HUDEP-2 (cell line): ENCODE data around the gene QDPR.

Source experiments
- DNase-seq, 76 experiments: peaks; one replicate each; lab custom pipeline; 2025; ENCODE audit not compliant: unreplicated experiment in 76 of 76; lab: John Stamatoyannopoulos, UW

The QDPR gene

DNA sequence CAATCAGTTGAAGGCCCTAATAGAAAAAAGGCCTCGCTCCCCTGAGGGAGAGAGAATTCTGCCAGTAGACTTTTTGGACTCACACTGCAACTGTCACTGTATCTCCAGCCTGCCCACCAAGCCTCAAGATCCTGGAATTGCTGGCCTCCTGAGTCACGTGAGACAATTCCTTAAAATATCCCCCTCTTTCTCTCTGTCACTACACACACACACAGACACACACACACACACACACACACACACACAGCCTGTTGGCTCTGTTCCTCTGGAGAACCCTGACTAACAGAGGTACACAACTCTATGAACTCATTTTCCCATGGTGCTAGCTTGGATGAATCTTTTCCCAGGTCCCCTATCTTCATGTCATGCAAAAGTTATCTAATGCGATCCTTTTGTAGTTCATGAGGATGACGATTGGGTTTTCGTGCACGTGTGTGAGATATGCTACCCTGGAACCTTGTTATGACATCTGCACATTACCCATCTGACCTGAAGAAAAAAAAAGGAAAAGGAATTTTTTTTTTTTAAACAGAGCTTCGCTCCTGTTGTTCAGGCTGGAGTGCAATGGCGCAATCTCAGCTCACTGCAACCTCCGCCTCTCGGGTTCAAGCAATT, 16.8 kb upstream of the QDPR start:
- no peak for DNase-seq

DNA sequence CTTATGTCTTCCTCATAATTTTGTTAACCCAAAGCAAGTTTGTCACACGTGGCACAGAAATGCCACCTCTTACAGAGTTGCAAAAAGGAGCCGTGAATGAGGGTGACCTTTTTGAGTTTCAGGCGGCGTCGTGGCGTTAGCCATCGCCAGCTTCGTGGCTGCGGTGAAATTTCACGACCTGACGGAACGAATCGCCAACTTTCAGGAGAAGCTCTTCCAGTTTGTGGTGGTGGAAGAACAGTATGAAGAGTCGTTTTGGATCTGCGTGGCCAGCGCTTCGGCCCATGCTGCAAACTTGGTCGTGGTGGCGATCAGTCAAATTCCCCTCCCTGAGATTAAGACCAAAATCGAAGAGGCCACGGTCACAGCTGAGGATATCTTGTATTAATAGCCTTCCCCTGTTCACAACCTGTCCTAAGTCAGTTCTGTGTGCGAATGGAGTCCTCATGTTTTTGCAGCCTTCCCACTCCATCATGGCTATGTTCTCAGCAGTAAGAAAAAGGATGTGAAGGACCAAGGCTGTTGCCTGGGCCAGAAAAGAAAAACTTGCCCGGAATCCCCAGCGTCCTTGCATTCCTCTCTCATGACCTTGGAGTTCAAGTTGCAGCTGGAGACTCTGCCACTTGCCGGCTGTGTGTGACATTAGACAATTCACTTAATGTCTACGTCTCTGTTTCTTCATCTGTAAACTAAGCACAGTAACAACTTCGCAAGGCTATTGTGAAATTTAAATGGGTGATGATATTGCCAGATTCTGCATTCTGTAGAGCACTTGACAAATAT, 15.0 kb upstream of the QDPR start:
- DNase-seq: no peak

DNA sequence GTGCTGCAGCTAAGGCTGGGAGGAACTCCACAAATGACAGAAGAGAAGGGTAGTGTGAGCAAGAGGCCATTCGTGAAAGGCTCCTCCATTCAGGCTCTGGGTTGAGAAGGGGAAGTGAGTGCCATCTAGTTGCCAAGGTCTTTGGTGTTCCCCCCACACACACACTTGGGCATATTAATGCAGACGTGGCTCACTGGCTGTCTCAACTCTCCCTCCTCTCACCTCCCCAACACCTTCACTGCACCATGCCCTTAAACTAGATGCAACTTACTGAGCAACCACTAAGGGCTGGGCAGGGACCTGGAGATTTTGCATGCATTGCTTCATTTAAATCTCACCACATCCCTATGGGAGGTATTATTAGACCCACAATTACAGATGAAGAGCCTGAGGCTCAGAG, 11.8 kb upstream of the QDPR start:
- DNase-seq: peak in 1 of 76 experiments; percentile 4

DNA sequence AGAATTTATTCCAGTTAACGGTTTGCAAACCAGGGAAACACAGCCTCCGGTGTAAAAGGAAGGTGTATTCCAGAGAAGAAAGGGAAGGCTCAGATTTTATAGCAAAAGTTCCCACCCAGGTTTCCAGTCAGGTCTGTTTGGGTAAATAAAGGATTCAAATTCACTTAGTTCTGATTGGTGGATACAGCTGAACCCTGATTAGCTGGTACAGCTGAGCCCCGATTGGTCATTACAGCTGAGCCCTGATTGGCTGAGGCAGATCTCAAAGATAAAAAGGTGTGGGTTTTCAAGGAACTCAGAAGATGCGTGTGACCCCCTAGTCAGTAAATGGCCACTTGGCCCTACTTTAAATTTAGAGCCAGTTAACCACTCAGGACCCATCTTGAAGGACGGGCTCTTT, 9.7 kb upstream of the QDPR start:
- DNase-seq: no peak

DNA sequence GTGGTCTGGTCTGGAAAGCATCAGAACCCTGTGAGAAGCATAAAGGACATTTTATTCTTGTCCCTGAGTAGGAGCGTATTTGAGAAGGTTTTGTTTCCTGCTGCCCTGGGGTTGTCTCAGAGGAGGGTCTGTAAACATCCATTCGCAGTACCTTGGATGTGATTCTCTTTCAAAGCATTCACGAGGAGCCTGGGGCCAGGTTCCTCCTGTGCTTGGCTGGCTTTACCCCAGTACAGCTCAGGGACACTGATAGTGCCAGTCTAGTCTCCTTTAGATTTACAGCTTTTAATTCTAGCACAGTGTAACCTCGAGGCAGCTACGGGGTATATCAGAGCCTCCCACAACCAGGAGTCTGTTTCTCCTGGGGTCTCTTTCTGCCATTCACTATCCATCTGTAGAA, 5.8 kb upstream of the QDPR start:
- DNase-seq: no peak

DNA sequence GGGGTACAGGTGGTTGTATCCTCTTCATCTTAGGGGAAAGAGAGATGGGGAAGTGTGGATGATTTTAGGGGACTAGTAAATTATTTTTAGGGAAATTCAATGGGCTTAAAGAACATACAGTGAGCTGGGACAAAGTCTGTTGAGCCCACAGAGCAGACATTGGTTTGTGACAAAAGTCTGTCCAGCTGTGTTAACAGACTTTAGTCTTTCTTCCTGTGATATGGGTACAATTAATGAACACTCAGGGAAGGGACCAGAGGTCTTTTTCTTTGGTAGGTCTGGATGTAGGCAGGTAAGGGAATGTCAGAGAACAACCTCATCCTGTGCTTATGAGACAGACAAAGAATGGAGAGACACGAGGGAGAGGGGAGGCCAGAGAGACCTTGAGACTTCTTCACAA, 5.1 kb upstream of the QDPR start:
- DNase-seq: no peak

DNA sequence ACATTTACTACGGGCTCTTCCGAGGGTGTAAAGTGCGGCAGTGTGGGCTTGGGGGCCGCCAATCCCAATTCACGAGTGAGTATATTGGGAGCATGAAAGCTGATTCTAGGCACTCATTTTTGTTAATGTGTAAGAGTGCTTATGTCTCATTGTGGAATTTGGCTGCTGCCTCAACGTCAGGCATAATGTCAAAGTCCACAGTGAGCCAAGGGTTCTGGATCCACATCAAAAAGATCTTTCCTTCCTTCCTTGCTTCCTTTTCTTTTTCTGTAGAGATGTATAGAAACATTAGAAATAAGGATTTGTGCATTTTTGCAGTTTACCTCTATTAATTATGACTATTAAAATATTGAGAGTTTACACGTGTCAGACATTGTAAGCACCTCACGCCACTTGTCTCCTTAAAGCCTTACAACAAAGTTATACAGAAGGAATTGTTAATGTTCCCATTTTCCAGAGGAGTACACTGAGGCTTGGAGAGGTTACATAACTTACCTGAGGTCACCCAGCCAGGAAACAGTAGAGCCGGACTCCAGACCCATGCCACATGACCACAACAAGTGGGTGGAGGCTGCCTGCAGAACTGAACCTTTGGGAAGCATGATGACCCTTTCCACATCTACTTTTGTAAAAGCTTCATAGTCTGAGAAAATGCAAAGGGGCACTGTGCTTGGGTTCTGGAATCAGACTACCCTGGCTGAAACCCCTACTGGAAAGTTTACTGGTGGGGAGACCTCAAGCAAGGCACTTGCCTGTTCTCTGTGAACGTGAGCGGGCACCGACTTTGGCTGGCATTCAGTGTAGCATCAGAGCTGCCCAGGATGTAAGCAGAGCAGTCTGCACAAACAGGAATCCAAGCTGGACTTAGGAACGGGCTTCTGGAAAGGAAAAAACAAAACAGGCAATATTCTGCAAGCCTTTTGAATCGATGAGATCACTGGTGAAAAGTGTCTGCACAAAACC, 3.8 kb upstream of the QDPR start:
- no peak for DNase-seq

DNA sequence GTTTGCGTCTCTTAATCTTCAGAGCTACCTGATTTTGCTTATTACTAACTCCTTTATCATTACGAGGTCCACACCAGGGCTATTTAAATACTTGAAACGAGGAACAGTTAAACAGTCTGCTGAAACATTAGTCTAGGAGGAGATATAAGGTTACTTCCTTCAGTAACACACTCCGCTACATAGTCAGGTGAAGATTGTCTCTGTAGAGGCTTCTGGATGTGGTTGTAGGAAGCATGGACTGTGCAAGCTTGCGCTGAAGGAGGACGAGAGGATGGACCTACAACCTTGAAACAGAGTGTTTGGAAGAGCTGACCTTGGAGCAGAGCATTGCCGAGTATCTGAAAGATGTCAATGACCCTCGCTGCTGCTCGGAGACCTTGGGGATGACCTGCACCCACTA, 3.0 kb upstream of the QDPR start, which contains the start of gene CLRN2:
Gene CLRN2, plus strand, starts transcription at position 301 of the 400 bp plus-strand sequence. CDS start 102 bp downstream, outside the sequence.
- DNase-seq: no peak

DNA sequence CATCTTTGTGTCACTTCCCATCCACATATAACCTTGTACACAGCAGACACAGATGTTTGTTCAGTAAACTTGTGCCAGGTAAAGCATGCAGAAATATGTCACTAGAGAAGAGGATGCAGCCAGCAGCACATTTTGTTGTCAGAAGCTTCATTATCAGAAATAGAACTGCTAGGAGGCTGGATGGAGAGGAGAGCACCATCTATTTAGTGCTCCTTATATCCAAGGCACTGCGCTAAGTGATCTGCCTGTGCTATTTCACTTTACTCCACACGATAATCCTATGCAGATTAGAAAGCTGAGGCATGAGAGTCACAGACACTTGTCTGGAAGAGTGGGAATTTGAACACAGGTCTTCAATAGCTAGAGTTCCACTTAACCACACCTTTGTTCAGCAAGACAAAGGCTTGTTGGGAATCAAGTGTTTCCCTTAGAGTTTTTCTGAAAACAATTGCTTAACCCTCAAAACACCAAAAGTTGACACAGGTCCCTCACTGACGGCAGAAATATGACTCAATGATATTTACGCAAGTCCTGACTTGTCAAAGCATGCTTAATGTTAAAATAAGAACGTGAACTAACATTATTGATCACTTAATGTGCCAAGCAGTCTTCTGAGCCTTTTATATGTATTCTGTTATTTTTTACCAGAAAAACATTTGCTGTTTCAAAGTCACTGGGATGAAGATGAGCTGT, 1.2 kb upstream of the QDPR start:
- no peak for DNase-seq

DNA sequence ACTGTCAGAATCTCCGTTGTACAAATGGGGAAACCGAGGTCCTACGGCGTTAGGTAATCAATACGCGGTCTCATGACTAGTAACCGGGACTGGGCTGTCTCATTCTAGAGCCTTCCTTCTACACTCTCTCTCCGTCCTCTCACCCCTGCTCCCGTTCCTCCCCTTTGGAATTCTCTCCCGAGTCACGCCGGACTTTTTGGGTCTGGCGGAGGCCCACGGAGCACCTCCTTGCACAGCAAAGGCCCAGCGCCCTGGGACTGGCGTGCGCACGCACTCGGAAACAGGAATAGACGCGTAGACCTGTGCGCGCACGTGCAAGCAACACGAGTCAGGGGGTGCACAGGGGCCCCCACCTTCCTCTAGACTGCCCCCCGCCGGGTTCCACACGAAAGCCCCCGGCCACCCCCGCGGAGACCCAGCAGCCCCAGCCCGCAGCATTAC, 361 bp downstream of the QDPR start:
- peak in 55 of 76 experiments; percentile 2 to 66 (median 41) for DNase-seq

DNA sequence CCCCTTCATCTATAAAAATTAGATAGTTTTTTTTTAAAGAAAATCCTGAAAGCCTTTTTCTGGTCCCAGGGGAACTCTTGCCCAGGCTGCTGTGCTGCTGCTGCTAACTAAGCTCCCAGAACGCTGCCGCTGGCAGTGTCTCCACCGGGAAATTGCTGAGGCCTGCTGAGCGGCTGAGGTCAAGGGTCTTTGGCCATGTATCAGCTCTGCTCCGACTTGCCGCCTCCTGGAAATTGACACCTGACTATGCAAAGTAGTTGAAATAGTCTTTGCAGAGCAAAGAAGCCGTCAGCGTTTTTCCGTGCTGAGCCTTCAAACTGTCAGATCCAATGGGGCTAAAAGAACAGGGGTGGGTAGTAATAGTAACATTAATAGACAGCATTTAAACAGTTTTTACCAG, 839 bp downstream of the QDPR start:
- no peak for DNase-seq

DNA sequence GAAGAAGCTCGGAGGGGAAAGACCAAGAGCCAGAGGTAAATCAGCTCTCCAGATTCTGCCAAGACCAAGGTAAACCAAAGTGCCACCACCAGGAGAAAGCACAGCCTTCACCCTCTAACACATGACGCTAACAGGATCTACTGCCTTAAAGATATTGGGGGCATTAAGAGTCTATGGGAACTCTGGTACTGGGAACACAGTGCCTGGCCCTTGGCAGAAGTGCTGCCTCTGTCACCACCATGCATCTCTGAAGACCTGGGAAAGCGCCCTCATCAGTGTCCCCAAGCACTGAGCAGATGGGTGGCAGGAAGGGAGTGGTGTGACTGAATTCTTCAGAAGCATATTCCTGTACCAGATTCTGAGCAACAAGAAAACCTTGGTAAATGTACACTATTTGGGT, 1.3 kb downstream of the QDPR start:
- no peak for DNase-seq

DNA sequence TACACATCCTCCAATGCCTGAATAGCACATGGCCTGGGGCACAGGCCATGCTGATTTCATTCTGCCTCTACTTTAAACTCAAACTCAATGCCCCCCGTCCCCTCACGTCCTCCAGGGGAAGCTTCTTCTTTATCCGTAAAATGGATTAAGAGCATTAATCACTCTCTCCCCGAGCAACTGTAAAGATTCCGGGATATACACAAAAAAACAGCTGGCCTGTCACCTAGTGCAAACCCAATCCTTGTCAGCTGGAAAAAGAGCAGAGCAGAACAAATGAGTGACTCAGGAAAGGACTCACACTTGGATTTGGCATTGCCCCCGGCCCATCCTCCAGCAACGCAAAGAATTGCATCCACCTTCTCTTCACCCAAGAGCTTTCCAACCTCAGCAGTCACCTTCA, 7.8 kb downstream of the QDPR start:
- no peak for DNase-seq

DNA sequence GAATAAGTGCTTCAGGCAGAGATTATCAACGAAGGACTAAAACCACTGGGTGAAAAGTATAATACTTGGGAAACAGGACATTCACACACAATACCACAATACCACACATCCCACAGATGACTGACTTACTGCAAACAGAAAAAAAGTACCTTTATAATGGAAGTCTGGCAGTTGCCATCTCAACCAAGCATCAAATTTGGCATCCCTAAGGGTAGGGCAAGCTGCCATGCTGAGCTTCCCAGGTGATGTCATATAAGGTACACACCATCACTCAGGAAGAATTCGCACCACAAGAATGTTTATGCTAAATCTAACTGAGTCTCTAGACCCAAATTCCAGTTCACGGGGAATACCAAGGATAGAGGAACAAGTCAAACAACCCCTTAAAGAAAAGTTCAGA, 9.1 kb downstream of the QDPR start:
- no peak for DNase-seq

DNA sequence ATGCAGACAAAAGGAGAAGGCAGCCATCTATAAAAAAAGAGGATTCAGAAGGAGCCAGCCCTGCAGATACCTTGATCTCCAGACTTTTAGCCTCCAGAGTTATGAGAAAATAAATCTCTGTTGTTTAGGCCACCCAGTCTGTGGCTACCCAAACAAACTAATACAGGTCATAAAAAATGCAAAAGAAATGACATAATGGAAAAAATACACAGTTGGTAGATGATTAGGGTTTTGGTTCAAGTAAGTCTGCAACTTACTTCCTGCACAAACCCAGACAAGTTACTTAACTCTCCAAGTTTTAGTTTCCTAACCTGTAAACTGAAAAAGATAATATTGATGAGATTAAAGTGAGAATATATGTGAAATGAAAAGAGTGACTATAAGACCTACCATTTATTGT, 11.3 kb downstream of the QDPR start:
- no peak for DNase-seq

DNA sequence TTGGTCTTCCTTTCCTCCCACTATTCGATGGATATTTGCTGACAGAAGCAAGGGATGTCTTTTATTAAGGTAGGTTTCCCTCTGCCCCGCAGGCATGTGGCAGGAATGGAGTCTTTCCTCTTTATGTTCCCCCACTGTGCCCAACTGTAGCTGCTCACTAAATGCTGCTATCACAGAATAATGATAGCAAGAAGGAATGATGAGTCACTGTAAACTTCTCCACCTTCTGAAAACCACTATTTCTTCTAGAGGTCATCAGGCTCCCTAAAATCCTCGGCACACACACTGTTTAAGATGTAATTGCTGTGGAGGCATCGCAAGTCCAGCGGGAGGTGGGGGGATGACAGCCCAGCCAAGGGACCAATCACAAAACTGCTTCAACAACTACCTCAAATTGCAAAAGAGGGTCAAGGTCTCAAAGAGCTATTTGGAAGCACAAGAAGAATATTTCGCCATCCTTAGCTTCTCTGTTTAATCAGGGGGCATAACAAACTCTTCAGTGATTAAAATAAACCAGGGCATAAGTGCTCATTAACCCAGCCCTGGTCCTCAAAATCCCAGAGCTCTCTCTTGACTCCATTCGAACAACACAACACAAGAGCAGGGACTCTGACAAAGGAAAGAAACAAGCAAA, 13.9 kb downstream of the QDPR start:
- DNase-seq: no peak

DNA sequence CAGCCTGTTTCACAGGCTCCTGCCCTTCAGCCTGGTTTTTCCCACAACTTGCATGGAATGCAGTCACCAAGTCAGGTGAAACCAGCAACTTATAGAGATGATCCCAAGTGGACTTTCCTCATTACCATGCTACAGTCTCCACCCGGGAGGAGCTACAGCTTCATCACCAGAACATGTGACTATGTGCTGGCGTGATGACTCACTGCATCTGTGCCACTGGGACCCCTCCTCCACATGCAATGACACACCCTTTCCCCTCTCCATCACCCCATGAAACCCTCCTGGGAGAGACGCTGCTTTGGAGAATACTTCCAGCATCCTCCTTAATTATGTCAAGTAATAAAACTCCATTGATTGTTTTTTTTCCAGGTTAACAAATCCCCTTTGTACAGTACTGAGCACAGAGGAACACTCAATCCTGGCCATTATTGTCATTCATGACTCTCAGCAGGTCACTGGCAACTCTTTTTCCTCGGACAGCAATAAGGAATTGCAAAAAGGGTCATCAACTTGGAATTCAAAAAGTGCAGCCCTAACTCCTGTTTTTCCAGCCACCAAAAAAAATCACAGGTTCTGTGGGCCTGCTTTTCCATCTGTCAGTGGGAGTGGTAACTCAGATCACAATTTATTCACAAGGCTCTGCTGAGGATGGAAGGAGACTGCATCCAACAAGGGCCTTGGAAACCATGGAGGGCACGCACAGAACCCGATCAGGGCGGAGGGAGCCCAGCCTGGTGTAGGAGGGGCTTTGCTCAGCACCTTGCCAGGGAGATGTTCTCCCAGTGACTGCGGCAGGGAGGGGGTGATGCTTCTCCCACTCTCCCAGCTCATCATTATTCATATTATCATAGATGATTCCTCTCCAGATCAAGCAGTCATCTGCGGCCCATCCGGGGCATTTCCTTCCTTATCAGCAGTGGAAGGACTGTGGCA, 17.4 kb downstream of the QDPR start:
- DNase-seq: peak in 34 of 76 experiments; percentile 2 to 53 (median 12)

DNA sequence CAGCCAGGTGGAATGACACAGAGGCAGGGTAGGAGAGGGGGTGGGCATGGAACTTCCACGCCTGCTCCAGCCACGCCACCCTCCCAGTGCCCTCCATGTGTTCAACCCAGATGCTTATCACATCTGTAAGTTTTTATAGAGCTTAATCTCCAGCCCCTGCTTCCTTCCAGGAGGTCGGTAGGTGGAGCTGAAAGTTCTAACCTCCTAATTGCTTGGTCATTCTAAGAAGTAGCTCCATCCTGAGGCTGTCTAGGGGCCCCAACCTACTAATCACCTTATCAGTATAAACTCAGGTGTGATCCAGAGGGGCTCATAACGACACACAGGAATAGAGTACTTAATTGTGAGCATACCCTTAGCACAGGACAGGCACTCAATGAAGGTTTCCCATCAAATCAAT, 18.3 kb downstream of the QDPR start:
- DNase-seq: peak in 44 of 76 experiments; percentile 3 to 68 (median 23)

DNA sequence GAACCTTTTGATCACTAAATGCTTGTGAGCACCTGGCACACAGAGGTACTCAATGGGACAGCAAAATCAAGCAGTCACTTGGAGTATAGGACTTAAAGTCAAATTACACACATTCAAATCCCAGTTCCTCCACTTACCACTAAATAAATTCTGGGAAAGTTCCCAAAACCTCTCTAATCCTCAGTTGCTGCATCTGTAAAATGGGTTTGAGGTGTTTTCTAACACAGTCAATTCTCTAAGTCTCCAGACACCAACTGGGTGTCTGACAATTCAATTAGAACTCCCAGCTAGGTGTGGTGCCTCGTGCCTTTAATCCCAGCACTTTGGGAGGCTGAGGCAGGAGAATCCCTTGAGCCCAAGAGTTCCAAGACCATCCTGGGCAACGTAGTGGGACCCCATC, 19.0 kb downstream of the QDPR start:
- DNase-seq: no peak
